Activated T-helper 1 cell treated with anti-CD3 and anti-CD28 coated beads, Interleukin-2, amount 50 U/mL, for 16 hours (primary cell): ENCODE measurements around the gene C4orf46.

Experiments used
- DNase-seq, 2 donors: peaks; one replicate each; pipeline ENCODE4 v3.0.0-alpha.2; 2020; ENCODE audit warnings: low read depth in 1 of 2, low spot score in 1 of 2

C4orf46 gene

DNA sequence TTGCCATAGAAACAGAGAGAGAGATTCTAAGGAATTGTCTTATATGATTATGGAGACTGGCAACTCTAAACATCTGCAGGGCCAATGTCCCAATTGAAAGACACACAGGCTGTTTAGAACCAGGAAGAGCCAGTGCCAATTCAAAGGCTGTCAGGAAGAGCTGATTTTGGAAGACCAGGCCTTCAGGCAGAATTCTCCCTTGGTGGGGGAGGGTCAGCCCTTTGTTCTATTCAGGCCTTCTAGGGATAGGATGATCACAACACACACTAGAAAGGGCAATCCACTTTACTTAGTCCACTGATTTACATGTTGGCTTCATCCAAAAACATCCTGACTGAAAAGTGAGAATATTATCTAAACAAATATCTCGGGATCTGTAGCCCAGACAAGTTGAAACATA, 15.2 kb downstream of the C4orf46 start:
- no peak for DNase-seq

DNA sequence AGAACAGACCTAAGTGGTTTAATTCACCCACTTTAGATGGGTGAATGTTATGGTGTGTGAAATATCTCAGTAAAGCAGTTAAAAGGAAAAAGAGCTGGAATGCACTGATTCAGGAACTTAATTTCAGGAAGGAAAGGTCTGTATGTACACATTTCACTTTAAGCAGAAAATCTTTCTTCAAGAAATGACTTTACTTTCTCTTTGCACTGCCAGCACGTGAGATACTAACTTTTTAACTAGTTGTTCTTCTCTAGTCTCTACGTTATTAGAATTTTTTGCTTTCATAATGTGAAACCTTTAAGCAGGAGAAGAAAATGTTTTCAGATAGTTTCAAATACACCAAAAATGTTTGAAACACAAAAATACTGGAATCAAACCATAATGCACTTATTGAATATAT, 18.8 kb downstream of the C4orf46 start:
- no peak for DNase-seq

DNA sequence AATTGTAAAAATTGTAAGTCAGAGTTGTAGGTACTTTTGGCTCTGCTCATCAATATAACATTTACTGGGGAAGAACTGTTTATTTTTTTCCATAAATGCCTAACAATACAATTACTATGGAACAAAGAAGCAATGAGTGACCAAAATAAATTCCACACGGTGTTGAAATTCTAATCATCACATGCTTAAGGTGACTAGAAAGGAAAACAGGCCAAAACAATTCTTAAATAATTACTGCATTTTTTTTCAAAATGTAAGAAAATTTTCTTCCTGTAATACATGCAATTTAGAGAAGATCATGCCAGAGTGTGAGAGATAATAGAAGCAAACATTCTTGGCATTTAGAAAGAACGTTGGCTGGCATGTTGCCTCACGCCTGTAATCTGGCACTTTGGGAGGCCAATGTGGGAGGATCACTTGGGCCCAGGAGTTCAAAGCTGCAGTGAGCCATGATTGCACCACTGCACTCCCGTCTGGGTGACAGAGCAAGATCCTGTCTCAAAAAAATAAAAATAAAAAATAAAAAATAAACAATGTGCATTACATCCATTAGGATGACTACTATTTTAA, 22.5 kb downstream of the C4orf46 start:
- no peak for DNase-seq

DNA sequence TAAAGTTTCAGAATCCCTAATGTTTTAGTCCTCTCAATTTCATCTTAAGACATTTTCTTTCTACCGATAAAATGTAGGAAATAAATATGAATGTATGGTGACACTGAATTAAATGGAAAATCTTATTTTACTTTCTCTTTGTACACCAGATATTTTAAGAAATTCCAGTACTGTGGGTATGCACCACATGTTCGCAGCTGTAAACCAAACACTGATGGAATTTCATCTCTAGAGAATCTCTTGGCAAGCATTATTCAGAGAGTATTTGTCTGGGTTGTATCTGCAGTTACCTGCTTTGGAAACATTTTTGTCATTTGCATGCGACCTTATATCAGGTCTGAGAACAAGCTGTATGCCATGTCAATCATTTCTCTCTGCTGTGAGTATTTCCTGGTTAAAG, 26.9 kb downstream of the C4orf46 start:
- no peak for DNase-seq

DNA sequence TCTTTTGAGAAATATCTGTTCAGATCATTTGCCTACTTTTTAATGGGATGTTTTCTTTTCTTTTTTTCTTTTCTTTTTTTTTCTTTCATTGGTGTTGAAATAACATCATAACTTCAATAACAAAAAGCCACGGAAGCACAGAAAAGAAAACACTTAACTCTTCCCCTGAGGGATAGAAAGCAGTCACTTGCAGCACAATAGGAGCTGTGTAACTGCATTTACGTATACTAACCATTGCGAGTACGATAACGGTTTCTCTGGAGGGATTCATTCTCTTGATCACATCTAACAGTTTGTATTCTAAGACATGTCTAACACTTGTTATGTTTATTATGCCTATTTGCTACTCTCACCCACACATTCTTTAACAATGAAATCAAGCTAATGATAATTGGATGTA, 27.3 kb downstream of the C4orf46 start:
- DNase-seq, result no peak

DNA sequence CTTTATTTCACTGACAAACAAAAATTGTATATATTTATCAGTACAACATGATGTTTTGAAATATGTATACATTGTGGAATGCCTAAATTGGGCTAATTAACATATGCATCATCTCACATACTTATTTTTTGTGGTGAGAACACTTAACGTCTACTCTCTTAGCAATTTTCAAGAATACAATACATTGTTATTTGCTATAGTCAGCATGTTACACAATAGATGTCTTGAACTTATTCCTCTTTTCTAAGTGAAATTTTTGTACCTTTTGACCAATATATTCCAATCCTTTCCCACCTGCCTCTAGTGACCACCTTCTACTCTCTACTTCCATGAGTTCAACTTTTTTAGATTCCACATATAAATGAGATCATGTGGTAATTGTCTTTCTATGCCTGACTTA, 35.1 kb downstream of the C4orf46 start:
- no peak for DNase-seq

DNA sequence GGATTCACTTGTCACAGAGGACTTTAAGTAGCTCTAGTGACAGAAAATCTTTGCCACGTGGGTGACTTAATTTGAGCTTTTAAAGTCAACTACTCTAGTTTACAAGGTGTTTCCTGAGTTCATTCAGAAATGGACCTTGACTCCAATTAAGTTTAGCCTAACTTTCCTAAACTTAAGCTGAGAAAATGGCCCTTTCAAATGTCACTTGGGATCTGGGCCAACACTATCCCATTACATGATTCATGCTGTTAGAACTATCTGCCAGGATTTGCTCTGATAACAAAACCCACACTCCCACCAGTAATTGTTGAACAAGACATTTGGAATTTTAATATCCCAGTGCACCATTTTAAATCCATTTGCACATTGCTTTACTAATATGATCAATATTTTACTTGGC, 40.8 kb downstream of the C4orf46 start:
- DNase-seq, result no peak

DNA sequence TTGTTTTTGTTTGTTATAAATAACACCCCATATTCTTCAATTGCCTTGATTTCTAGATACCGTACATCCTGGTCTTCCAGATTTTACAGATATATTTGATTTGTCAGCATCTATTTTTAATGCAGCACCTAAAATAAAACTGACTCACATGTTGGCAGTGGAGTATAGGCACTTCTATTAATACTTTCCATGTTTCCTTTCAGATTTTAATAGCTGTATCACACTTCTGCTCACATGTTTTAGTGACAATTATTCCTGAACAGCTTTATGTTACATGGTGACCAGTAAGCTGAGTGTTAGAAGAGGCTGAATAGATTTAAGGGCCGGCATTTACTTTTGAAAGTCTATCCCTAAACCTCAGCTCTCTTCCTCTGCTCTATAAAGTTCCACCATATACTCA, 46.1 kb downstream of the C4orf46 start:
- no peak for DNase-seq

DNA sequence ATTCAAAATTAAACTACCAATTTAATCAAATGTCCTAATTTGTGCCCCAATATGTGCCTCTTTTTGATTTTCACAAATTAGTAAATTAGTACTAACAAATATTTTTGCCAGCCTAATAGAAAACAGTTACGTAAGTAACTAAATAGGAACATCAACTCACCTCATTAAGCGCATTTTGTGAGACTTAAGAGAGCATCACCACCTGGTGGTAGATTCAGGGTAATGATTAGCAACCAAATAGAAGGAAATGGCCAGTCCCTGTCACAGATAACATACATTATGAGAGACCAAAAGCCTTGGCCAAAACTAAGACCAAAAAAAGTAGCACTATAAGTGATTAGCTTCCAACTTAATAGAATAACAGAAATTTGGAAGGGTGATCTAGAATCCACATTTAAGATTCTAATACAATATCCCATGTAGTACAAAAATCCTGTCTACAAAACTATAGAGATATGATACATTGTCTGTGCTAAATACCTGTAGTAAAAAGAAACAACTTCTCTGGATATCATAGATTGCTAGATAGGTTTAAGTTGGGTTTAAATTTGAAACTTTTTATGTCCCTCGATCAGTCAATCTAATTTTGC, 46.7 kb downstream of the C4orf46 start:
- DNase-seq, result no peak

DNA sequence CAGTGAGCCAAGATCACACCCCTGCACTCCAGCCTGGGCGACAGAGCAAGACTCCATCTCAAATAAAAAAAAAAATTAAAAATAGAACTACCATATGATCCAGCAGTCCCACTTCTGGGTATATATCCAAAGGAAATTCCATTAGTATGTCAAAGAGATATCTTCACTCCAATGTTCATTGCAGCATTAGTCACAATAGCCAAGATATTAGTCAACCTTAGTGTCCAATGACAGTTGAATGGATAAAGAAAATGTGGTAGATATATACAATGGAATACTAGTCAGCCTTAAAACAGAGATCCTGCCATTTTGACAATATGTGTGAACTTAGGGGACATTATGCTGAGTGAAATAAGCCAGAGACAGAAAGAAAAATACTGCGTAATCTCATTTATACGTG, 49.4 kb downstream of the C4orf46 start:
- DNase-seq, result no peak

DNA sequence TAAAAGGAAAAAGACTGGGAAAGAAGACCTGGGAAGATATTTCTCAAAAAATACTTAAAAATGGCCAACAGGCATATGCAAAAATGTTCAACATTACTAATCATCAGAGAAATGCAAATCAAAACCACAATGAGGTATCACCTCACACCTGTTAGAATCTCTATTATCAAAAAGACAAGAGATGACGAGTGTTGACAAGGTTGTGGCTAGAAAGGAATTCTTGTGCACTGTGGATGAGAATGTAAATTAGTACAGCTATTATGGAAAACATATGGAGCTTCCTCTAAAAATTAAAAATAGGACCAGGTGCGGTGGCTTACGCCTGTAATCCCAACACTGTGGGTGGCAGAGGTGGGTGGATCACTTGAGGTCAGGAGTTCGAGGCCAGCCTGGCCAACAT, 50.0 kb downstream of the C4orf46 start:
- no peak for DNase-seq

DNA sequence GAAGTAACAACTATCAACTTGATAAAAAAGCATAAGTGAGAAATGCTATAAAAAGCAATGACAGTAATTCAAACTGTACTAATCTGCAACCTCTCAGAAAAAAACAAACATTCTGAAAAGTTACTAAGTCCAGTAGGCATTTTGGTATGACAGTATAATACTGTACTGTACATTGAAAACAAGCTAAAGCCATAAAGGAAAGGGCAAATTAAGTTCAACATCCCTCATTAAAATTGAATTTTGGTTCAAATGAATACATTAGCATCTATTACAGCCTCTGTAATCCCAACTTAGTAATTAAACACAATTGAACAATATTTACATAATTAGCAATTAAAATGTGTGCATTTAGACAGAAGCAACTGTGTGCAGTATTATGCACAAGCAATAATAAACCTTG, 53.7 kb downstream of the C4orf46 start:
- DNase-seq, result no peak
